GM21825 (cell line): ENCODE data around the gene TLR4.

Experiments
- ATAC-seq: cut with Tn5 transposase; IDR thresholded peaks from one replicate; pipeline ENCODE4 v1.9.1; 2021; ENCODE audit warnings: mild to moderate bottlenecking, moderate library complexity; ENCODE audit not compliant: unreplicated experiment

The TLR4 gene

DNA sequence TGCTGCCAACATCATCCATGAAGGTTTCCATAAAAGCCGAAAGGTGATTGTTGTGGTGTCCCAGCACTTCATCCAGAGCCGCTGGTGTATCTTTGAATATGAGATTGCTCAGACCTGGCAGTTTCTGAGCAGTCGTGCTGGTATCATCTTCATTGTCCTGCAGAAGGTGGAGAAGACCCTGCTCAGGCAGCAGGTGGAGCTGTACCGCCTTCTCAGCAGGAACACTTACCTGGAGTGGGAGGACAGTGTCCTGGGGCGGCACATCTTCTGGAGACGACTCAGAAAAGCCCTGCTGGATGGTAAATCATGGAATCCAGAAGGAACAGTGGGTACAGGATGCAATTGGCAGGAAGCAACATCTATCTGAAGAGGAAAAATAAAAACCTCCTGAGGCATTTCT lies 10.1 kb downstream of the TLR4 start:
- ATAC-seq: no peak

DNA sequence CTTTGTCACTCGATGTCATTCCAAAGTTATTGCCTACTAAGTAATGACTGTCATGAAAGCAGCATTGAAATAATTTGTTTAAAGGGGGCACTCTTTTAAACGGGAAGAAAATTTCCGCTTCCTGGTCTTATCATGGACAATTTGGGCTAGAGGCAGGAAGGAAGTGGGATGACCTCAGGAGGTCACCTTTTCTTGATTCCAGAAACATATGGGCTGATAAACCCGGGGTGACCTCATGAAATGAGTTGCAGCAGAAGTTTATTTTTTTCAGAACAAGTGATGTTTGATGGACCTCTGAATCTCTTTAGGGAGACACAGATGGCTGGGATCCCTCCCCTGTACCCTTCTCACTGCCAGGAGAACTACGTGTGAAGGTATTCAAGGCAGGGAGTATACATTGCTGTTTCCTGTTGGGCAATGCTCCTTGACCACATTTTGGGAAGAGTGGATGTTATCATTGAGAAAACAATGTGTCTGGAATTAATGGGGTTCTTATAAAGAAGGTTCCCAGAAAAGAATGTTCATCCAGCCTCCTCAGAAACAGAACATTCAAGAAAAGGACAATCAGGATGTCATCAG lies 11.3 kb downstream of the TLR4 start:
- no peak for ATAC-seq

DNA sequence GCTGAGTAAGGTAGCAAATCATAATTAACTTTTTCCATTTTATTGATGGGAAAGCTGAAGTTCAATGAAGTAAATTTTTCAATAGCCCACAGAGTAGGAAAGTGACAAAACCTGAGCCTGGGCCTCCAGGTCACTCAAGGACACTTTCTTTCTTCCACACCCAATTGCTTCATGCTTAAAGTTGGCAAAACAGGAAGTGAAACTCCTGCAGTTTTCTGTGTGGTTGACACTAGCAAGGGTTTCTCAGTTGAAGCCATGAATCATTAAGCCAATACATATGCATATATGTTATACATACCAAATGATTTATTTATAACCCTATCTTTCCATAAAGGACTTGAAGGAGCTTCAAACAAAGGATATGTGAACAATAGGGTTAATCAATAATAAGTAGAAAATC lies 13.9 kb downstream of the TLR4 start:
- peak; percentile 99 for ATAC-seq

DNA sequence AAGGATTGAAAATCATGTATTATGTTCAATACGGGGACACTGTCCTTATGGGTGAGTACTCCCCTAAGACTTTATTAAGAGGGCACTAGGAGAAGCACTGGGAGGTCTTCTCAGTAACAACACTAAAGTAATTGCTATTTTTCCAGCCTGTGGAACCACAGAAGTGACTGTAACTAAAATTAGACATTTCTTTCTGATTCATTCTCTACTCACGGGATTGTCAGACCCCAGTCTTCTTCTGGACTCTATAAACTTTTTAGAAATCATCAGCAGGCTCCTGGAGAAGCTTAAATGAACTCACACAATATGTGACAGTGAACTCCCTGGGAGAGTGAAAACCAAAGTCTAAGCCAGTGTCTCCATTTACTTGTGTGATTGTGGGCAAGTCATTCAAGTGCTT lies 14.5 kb downstream of the TLR4 start:
- peak; percentile 6 for ATAC-seq

DNA sequence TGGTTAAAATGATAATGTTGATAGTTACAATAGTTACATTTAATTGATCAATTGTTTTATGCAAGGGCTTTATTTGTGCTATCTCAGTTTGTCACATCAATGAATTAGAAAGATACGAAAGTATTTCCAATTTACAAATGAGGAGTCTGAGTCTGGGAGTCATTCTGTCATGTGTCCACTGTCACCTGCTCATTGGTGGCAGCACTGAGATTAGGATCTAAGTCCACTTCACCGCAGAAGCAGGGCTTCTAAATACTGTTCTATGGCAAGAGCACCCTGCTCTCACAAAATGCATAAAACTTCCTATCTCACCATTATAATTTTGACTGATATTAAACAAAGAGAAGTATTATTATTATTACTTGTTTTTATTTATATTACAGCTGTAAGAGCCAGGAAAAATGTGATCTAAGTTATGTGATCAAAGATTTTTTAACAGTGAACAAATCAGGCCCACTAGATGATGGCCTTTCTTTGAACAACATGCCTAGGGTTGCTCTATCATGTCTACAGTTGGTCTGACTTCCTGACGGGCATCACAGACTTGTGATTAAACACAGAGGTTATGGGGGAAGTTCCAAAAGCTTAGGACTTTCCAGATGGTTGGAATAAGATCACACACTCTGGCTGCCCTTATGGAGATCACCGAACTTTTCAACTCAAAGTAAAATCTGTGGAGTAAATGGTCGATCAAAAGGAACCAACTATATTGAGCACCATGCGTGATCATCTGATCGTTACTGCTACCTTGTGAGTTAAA lies 15.1 kb downstream of the TLR4 start:
- no peak for ATAC-seq

DNA sequence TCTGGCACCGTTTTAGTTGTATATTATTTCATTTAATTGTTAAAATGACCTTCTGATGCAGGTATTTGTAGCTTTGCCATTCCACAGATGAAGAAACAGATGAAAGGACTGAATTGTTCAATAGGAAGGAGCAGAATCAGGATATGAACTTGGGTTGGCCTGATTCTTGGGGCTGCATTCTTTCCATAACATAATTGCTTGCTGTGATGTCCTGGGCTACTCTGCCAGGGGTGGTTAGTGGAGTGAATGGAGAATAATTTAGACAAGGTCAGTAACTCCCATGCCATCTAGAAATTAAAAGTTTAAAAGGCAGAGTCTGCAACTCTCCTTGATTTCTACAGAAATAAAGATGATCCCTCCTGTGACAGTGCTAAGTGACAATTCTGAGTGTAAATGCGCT lies 15.9 kb downstream of the TLR4 start:
- no peak for ATAC-seq

DNA sequence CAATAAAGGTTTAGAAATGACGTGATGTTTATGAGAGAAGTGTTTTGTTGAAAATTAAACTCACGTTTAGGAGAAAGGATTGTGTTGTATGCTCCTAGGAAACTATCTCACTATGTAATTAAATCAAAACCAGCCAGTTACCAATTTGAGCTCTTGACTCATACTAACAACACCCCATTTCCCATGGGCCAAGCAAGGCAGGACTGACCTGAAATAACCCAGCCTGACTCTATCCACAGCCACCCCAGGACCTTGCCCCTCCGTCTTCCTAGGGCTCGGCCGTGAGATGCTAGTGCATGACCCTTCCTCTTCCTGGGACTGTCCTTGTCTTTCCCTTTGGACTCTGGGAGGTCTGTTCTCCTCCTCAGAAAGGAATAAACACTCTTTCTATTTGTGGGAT lies 16.4 kb downstream of the TLR4 start:
- no peak for ATAC-seq

DNA sequence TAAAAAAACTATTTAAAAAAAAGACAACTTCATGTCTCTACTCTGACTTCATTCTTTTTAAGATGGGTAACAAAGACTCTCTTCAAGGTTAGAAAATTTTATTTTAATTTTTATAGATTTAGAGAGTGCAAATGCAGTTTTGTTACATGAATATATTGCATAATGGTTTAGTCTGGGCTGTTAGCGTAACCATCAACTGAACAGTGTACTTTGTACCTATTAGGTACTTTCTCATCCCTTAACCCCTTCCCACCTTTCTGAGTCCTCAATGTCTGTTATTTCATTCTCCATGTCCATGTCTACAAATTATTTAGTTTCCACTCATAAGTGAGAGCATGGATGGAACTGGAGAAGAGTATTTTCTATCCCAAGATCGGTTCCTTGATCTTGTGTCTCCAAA lies 16.8 kb downstream of the TLR4 start:
- ATAC-seq: no peak

DNA sequence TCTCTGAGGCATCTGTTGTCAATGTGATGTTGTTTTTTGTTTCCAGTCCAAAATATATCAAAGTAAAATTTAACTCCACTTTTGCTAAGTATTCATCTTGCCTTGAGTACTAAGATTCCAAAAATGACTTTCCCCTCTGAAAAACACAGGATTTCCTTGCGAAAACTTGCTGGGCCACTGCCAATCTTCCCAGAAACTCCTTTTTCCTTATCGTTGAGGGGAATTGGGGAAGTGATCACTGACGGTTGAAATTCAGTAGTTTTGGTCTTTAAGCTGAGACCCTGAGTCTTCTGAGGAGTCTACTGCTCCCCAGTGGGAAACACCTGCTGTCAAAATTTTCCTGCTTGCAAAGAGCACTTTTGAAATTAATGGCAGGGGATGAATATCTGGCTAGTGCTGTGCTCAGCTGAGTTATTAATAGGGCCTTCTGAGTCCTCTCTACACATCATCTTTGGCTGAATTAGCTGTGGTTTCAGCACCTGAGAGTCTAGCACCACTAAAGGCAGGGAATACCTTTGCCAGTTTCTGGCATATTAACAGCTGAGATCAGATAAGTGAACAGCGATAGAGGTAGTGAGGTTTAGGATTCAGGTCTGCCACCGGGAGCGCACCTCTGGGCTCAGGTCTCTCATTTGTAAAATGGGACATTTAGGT lies 18.0 kb downstream of the TLR4 start:
- ATAC-seq: no peak

DNA sequence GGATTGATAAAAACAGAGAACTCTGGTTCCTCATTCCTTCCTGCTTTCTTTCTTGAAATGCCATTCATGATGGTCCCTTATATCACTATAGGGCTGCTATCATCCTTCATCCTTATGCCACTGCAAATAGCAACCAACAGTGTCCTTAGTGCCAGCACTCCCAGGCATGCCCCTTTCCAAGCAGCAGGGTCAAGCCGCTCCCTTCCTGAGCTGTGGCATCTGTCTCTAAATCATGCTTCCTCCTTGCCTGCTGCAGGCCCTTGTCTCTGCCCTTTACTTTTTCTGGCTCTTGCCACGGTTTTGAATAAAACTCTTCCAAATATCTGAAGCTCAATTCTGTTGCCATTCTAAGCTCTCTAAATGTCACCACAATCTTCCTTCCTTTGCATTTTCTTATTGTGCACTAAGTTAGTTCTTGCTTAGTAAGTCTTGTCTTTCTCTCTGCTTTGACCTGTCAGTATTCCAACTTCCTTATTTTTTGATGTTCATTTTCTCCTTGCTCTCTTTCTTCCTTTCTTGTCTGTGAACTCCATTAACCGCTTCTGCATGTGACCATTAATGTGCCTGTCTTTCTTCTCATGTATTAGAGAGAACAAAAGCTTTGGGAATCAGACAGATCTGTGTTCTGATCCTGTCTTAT lies 19.9 kb downstream of the TLR4 start:
- ATAC-seq: no peak

DNA sequence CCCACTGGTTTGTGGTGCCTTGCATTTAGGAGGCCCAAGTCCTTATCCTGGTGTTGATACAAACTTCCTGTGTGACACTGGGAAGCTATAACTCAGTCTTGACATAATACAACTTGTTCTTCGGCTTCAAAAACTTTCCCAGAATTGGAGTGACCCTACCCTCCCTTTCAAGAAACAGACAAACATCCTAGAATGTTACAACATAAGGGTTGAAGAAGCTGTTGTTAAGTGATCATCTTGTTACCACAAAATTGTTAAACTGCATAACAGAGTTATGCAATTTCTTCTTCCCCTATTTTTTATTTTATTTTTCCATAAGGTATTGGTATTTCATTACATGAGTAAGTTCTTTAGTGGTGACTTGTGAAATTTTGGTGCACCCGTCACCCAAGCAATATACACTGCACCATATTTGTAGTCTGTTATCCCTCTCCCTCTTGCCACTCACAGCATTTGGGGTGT lies 21.3 kb downstream of the TLR4 start:
- no peak for ATAC-seq

DNA sequence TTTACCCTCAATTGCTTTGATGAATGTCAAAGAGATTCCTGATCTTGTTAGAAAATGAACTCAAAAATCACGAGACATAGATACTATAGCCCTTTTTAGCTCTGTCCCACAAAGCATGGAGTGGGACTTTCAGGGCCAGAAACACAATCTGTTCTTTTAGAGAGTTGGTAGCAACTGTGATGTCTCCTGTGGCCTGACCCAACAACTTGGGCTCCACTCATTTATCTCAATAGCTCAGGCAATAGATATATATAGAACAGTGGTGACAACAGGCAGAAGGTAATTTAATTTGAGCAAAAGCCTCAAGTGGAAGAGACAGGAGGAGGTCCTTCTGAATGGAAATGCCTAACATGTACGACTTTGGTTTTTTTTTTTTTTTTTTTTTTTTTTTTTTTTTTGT lies 25.2 kb downstream of the TLR4 start:
- ATAC-seq: no peak

DNA sequence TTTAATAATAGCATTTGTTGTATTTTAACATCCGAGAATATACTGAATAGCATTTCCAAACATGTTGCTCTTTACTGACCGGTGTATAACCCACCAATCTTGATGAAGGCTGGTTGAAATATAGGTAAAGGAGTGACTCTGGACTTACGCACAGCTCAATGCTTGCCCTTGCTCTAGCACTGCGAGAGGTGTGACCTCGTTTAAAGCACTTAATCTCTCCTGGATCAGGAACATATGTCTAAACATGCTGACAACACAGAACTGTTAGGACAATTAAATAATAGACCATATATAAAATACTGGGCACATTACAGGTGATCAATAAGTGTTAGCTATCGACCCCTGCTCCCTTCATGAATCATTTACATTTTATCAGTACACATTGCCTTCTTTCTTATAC lies 28.3 kb downstream of the TLR4 start:
- no peak for ATAC-seq

DNA sequence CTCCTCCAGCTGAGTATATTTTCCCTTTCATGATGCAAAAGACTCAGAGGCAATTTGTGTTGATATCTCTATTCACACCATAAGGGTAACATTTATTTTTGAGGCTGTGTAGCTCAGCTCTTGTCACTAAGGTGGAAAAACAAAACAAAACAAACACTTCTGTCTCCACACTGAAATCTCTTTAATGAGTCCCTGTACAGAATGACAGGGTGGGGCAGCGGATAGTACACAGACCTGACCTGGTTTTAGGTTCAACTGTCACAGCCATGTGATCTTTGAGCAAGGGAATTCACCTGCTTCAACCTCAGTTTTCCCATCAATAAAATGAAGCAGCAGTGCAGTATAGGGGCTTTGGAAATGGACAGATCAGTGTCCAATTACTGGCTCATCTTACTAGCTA lies 29.3 kb downstream of the TLR4 start:
- ATAC-seq: no peak

DNA sequence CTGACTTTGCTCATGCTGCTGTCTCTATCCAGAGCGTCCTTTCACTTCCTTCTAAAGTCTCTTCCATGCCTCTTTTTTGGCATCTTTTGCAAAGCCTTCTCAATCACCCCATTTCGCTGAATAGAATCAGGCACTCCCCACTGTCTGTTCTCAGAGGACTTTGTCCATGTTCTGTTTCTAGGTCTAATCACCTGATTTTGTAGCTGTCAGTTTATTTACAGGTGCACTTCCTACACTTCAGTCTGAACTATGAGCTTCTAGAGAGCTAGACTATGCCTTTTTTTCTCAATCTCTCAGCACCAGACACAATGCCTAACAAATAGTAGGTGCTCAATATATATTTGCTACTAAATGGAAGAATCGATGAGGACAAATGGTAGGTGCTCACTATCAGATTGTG lies 29.9 kb downstream of the TLR4 start:
- no peak for ATAC-seq

DNA sequence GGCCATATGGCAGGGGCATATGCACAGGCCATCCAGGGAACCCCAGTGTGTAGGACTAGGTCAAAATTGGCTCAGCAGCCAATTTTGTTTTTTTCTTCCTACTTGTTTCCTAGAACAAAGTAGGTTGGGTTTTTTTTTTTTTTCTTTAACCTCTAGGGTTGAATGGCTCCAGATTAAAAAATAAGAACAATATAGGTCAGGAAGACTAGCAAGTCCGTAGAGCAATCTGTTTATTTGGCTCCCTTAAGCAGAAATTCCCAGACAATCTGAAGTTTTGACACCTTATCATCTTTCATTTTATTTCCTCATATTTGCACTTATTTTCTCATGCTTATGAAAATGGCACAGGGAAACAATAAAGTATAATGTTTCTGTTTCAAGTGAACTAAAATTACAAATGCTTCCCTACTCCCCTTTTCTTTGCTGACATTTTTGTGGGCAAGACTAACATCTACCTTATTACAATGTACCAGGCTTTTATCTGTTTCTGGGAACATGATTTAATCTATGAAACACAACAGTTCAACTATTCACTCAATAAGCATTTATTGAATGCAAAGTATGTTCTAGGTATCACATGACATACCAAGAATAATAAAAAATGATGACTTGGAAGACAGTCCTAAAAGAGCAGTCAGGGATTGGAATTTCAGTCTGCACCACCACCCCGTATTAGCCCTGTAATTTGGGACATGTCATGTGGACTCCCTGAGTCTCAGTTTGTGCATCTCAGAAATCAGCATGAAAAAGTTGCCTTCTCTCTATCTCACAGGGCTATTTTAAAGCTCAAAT lies 30.5 kb downstream of the TLR4 start:
- no peak for ATAC-seq

DNA sequence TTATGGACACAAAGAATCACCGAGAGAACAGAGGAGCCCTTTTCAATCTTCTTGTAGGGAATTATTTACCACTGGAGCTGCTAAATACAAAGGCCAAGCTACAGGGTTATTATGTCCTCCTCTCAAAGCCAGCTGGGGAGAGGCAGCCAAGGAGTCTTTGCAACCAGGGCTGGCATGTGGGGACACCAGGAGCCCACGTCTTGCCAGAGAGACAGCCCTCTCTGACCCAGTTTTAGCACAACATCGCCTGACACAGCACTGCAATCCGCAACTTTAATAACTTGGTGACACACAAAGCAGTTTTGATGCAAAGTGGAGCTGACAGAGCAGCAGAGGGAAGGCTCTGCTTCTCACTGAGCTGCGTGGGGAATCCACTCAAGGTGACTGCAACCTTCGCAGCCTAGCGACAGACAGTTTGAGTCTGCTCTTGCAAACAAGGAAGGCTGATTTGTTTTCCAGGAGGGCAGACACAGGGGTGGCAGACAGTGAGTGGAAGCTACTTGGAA lies 33.6 kb downstream of the TLR4 start:
- no peak for ATAC-seq

DNA sequence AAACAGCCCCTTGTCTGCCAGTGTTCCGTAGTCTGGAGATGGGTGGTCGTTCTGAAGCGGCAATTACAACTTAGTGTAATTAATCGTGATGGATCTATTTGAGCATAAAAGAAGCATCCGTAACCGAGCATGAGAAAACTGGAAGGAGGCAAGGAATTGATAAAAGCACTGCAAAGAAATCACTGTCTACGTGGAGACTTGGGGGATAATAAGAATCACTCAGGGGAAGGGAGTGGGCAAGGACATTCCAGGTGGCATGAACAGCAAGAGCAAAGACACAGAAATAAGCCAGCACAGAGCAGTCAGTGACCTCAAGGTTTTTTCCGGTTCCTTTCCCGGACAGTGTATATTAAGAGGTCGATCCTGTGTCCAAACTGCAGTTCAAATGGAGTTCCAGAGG lies 35.0 kb downstream of the TLR4 start:
- ATAC-seq: no peak

DNA sequence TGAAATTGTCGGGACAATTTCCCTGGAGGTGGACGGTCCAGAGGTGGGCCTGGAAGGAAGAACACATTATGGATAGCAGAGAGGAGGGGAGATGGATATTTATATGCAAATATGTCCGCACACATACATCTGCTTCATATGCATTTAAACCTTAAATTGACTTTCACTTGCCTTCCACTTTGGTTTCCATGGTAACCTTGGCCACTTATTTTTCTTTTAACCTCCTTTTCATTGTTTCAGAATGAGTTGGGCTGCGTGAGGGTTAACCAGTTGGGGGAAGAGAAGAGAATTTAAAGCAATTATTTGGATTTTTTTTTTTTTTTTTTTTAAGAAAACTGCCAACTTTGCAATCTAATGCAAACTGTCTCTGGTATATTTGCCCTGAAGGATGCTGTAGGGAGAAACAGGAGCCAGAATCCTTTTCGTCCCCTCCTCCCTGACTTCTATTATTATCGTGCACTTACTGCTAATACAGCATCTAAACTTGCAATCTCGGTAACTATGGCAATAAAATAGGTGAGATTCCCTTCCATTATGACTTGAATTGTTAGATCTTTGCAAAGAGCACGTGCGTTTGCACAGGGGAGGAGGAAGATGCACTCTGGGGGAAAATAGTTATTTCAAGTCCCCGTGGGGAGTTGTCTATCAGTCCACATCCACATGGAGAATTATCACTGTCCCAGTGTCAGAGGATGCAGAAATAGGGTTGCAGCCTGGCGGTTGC lies 35.6 kb downstream of the TLR4 start:
- ATAC-seq: no peak

DNA sequence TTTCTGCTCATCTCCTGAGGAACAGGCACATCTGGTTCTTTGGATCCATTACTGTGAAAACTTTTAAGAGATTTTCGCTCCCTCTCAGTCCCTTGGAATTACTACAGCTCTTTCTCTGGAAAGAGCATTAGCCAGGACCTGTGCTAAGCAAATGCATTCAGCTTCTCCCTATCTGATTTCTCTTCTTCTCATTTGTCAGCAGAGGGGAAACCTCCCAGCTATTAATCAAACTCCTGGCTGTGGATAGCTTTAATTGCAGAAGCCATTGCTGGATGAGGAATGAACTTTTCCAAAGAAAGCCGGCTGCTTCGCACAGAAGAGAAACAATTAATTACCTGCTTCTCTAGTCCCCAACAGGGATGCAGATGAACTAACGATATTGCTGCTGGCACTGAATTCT lies 37.9 kb downstream of the TLR4 start:
- ATAC-seq: no peak
